Ectodermal cell (in vitro differentiated cells): ENCODE results near the gene PRRX1.

ENCODE experiments used
- H3K27ac ChIP-seq: 2 replicates; pipeline ENCODE4 v1.7.0; 2013; ENCODE audit warnings: mild to moderate bottlenecking, low read depth, low read length; ENCODE audit not compliant: insufficient read depth, poor library complexity, severe bottlenecking
- H3K27me3 ChIP-seq: 2 replicates; pipeline ENCODE4 v1.7.0; 2013; ENCODE audit warnings: mild to moderate bottlenecking, low read length; ENCODE audit not compliant: insufficient read depth, control insufficient read depth, poor library complexity, severe bottlenecking
- H3K36me3 ChIP-seq: one replicate; pipeline ENCODE4 v1.7.0; 2013; ENCODE audit warnings: low read length; ENCODE audit not compliant: control insufficient read depth, insufficient read depth
- H3K4me1 ChIP-seq: one replicate; pipeline ENCODE4 v1.7.0; 2013; ENCODE audit warnings: low read length; ENCODE audit not compliant: control insufficient read depth, insufficient read depth
- H3K4me3 ChIP-seq: 2 replicates; pipeline ENCODE4 v1.7.0; 2013; ENCODE audit warnings: low read depth, low read length, control low read depth; ENCODE audit not compliant: insufficient read depth
- H3K9me3 ChIP-seq: 2 replicates; pipeline ENCODE4 v1.7.0; 2013; ENCODE audit warnings: mild to moderate bottlenecking, low read length, moderate library complexity; ENCODE audit not compliant: control insufficient read depth
- WGBS, 2 experiments: methylation state at CpG; one replicate each; pipeline ENCODE4 v1.1.7; 2013; ENCODE audit warnings: missing lambda C conversion rate in 2 of 2; 5-methylcytosine and 5-hydroxymethylcytosine counted together

Gene PRRX1

GRCh38 chr1:170634824-170635410 is 29.0 kb upstream of the PRRX1 start:
- no peaks in the 10 kb centered on the region for H3K36me3 ChIP-seq
- no peaks in the 10 kb centered on the region for H3K4me1 ChIP-seq
- H3K27me3 ChIP-seq: no peaks in the 10 kb centered on the region
- H3K9me3 ChIP-seq: no peaks in the 10 kb centered on the region
- no peak overlapping the region for H3K4me3 ChIP-seq
- H3K27ac ChIP-seq: no peak overlapping the region

- H3K27me3 ChIP-seq: no peaks in the 10 kb centered on the region
- H3K4me3 ChIP-seq: no peak overlapping the region
- H3K4me1 ChIP-seq: no peaks in the 10 kb centered on the region
- H3K9me3 ChIP-seq: no peaks in the 10 kb centered on the region
- no peaks in the 10 kb centered on the region for H3K36me3 ChIP-seq
- H3K27ac ChIP-seq: no peak overlapping the region
These were observed 23.4 kb upstream of the PRRX1 start for GRCh38 chr1:170640581-170640980.

- H3K36me3 ChIP-seq: no peaks in the 10 kb centered on the region
- no peak overlapping the region for H3K4me3 ChIP-seq
- H3K27me3 ChIP-seq: peaks cover 45% of the 10 kb centered on the region
- WGBS, 2 experiments: 52 to 58% methylated on average over 4 of the region's 4 CpGs
- peaks cover 12% of the 10 kb centered on the region for H3K4me1 ChIP-seq
- H3K27ac ChIP-seq: no peak overlapping the region
- no peaks in the 10 kb centered on the region for H3K9me3 ChIP-seq
These were observed 6.6 kb upstream of the PRRX1 start for GRCh38 chr1:170657275-170657853.

- no peaks in the 10 kb centered on the region for H3K9me3 ChIP-seq
- H3K36me3 ChIP-seq: no peaks in the 10 kb centered on the region
- peaks cover 67% of the 10 kb centered on the region for H3K27me3 ChIP-seq
- H3K4me1 ChIP-seq: peaks cover 23% of the 10 kb centered on the region
- no peak overlapping the region for H3K4me3 ChIP-seq
- no peak overlapping the region for H3K27ac ChIP-seq
- WGBS, 2 experiments: 39 to 42% methylated on average over 12 to 13 of the region's 13 CpGs
These were observed 4.4 kb upstream of the PRRX1 start for GRCh38 chr1:170659399-170660035.

- WGBS, 2 experiments: 0 to 1% methylated on average over 24 of the region's 25 CpGs
- H3K27me3 ChIP-seq: peaks cover 75% of the 10 kb centered on the region
- peak overlapping the region; percentile 14 for H3K4me3 ChIP-seq
- peaks cover 23% of the 10 kb centered on the region for H3K4me1 ChIP-seq
- H3K9me3 ChIP-seq: no peaks in the 10 kb centered on the region
- H3K36me3 ChIP-seq: no peaks in the 10 kb centered on the region
- no peak overlapping the region for H3K27ac ChIP-seq
These were observed 3.6 kb upstream of the PRRX1 start for GRCh38 chr1:170660281-170660713.

- Histone ChIP-seq H3K27me3 (peaks cover 82% of the 10 kb centered on the region), H3K27ac (no peak overlapping the region), H3K9me3 (no peaks in the 10 kb centered on the region), H3K4me3 (peak overlapping the region; percentile 22), H3K4me1 (peaks cover 23% of the 10 kb centered on the region), H3K36me3 (no peaks in the 10 kb centered on the region)
- WGBS, 2 experiments: 2% methylated on average over 51 to 54 of the region's 54 CpGs
These were observed 2.9 kb upstream of the PRRX1 start for GRCh38 chr1:170660871-170661645.

- Histone ChIP-seq H3K9me3 (no peaks in the 10 kb centered on the region), H3K27ac (peak overlapping the region; percentile 46), H3K4me3 (peak overlapping the region; percentile 18), H3K27me3 (peaks cover 90% of the 10 kb centered on the region), H3K4me1 (peaks cover 23% of the 10 kb centered on the region), H3K36me3 (no peaks in the 10 kb centered on the region)
- WGBS, 2 experiments: 0% methylated on average over 15 to 25 of the region's 31 CpGs
These were observed 2.1 kb upstream of the PRRX1 start for GRCh38 chr1:170661646-170662411.

- peaks cover 24% of the 10 kb centered on the region for H3K4me1 ChIP-seq
- peak overlapping the region; percentile 18 for H3K4me3 ChIP-seq
- WGBS, 2 experiments: 0 to 2% methylated on average over 8 to 9 of the region's 11 CpGs
- H3K27me3 ChIP-seq: peaks cover 99% of the 10 kb centered on the region
- H3K36me3 ChIP-seq: no peaks in the 10 kb centered on the region
- no peaks in the 10 kb centered on the region for H3K9me3 ChIP-seq
- no peak overlapping the region for H3K27ac ChIP-seq
These were observed 1.1 kb upstream of the PRRX1 start for GRCh38 chr1:170662561-170663403.

- Histone ChIP-seq H3K4me1 (peaks cover 32% of the 10 kb centered on the region), H3K36me3 (no peaks in the 10 kb centered on the region), H3K27ac (no peak overlapping the region), H3K27me3 (peaks cover 100% of the 10 kb centered on the region), H3K9me3 (no peaks in the 10 kb centered on the region), H3K4me3 (peak overlapping the region; percentile 56)
- WGBS, 2 experiments: 0 to 1% methylated on average over 8 to 10 of the region's 12 CpGs
These were observed 383 bp upstream of the PRRX1 start for GRCh38 chr1:170663404-170664092.
